GM10266 (cell line): Measurements from ENCODE around the gene WDR46.
"Not testable (repeated sequence)": the region's sequence is repeated elsewhere in the genome, so short reads cannot be mapped to it uniquely, and the experiment has no call there.

Experiments
- DNase-seq: peaks from one replicate; pipeline ENCODE4 v3.0.0; 2012; ENCODE audit errors: extremely low spot score
- CTCF ChIP-seq: IDR thresholded peaks from 2 replicates; pipeline ENCODE4 v1.5.1; 2012; ENCODE audit warnings: mild to moderate bottlenecking, low read depth; ENCODE audit not compliant: control insufficient read depth, insufficient read depth; ENCODE audit errors: missing control alignments

Gene WDR46

GRCh38 chr6:33279257-33279695 is 9.8 kb downstream of the WDR46 start:
- TF ChIP-seq CTCF: no peak
- DNase-seq: no peak

- DNase-seq: no peak
Observed at GRCh38 chr6:33278810-33279209, 10.2 kb downstream of the WDR46 start.

GRCh38 chr6:33278392-33278741 is 10.7 kb downstream of the WDR46 start:
- TF ChIP-seq CTCF: no peak
- no peak for DNase-seq

More at GRCh38 chr6:33278810-33279209, 10.2 kb downstream of the WDR46 start:
- TF ChIP-seq CTCF: no peak

GRCh38 chr6:33277663-33278391 is 11.2 kb downstream of the WDR46 start:
- peak; percentile 32 for DNase-seq
- no peak for TF ChIP-seq CTCF

- peak; percentile 83 for DNase-seq
- peak; percentile 52 for TF ChIP-seq CTCF
Observed at GRCh38 chr6:33276864-33277662, 12.0 kb downstream of the WDR46 start, which contains the start of gene B3GALT4. B3GALT4 (plus strand) TSS chr6:33277123; CDS start chr6:33277420, 297 bp downstream.

- no peak for TF ChIP-seq CTCF
- DNase-seq: no peak
Observed at GRCh38 chr6:33276581-33276863, 12.5 kb downstream of the WDR46 start.

GRCh38 chr6:33275795-33276580 is 13.1 kb downstream of the WDR46 start:
- DNase-seq: not testable (repeated sequence)
